K562 (cell line): ENCODE results near the gene FOXN1. TPM values are rescaled to one million over a fixed set of nuclear protein-coding genes. Genes with fewer than 3 reads are reported as not detected.

Experiments used
- ATAC-seq: fragments of 200-7000 bp; cut with Tn5 transposase; 3 replicates; pipeline ENCODE4 v1.9.1; 2020; ENCODE audit warnings: moderate library complexity
- BruUV-seq: library from RNA; stranded (reverse); fragments of 400-500 nt; replicated peaks from 2 replicates; lab custom pipeline; 2021; lab: Mats Ljungman, UMichigan
- CTCF ChIA-PET: fragments of 300-600 bp; formaldehyde crosslinking; extraction: SDS; loops from one replicate; lab custom pipeline; 2021; ENCODE audit warnings: low intra/inter-chr PET ratio; lab: Yijun Ruan, JAX
- POLR2A ChIA-PET: fragments of 300-600, 350-650 bp; sonication (Branson Sonifier 250); formaldehyde crosslinking; extraction: SDS; loops from one replicate; lab custom pipeline; 2021; ENCODE audit warnings: antibody characterized with exemption, inconsistent platforms; lab: Yijun Ruan, JAX
- DNase-seq, 4 experiments: peaks; one replicate each; pipeline versions ENCODE4 v3.0.0 to v3.0.0-alpha.2; 2011 to 2018; ENCODE audit warnings: low spot score in 3 of 4, mixed read lengths in 3 of 4; ENCODE audit errors: extremely low read depth in 1 of 4
- FAIRE-seq: peaks from 2 replicates; lab custom pipeline; 2011; peaks lifted over from hg19 to GRCh38; lab: Jason Lieb, UNC
- H2AFZ ChIP-seq: 2 replicates; pipeline ENCODE4 v1.6.0; 2011; ENCODE audit warnings: low read depth, low read length, control low read depth, inconsistent platforms
- H3K27ac ChIP-seq: fragments of 200-600 bp; 3 replicates; pipeline ENCODE4 v1.8.0; 2011; ENCODE audit warnings: low read depth, mild to moderate bottlenecking, control low read depth, inconsistent platforms, low read length, moderate library complexity, mixed read lengths; ENCODE audit errors: extremely low read depth
- H3K27me3 ChIP-seq, 2 experiments: fragments of 300-600 bp in 1 of 2; 2 replicates in 1 of 2; 3 replicates in 1 of 2; pipeline versions ENCODE4 v1.6.0 to v1.8.0; 2011; ENCODE audit warnings: inconsistent platforms in 2 of 2, low read length in 2 of 2, mild to moderate bottlenecking in 1 of 2, mixed read lengths in 1 of 2, moderate library complexity in 1 of 2; ENCODE audit not compliant: control insufficient read depth in 2 of 2, insufficient read depth in 2 of 2
- H3K36me3 ChIP-seq: fragments of 300-600 bp; 3 replicates; pipeline ENCODE4 v1.8.0; 2011; ENCODE audit warnings: mild to moderate bottlenecking, low read length, inconsistent platforms; ENCODE audit not compliant: control insufficient read depth, insufficient read depth
- H3K4me1 ChIP-seq, 2 experiments: fragments of 200-600 bp in 1 of 2; replicated peaks in 1 of 2; 2 replicates in 1 of 2; 3 replicates in 1 of 2; pipeline versions ENCODE4 v1.5.1 to v1.8.0; 2011; ENCODE audit warnings: inconsistent platforms in 2 of 2, low read length in 2 of 2, mild to moderate bottlenecking in 1 of 2, mixed read lengths in 1 of 2, moderate library complexity in 1 of 2; ENCODE audit not compliant: control insufficient read depth in 2 of 2, insufficient read depth in 2 of 2
- H3K4me2 ChIP-seq: 2 replicates; pipeline ENCODE4 v1.6.1; 2011; ENCODE audit warnings: low read length, control low read depth, inconsistent platforms, mixed read lengths; ENCODE audit not compliant: insufficient read depth
- H3K4me3 ChIP-seq: fragments of 200-600 bp; sonication (generic), shearing (Covaris generic); 2 replicates; pipeline ENCODE4 v1.5.1; 2016; ENCODE audit warnings: control low read depth, inconsistent platforms
- H3K79me2 ChIP-seq: fragments of 200-600 bp; 3 replicates; pipeline ENCODE4 v1.8.0; 2011; ENCODE audit warnings: low read length, inconsistent platforms; ENCODE audit not compliant: control insufficient read depth, insufficient read depth
- H3K9ac ChIP-seq, 2 experiments: 2 replicates each; pipeline versions ENCODE4 v1.6.0 to v1.6.1; 2011; ENCODE audit warnings: low read depth in 2 of 2, low read length in 2 of 2, control low read depth in 1 of 2, inconsistent platforms in 1 of 2, mild to moderate bottlenecking in 1 of 2, mixed read lengths in 1 of 2; ENCODE audit not compliant: insufficient read depth in 1 of 2
- H3K9me1 ChIP-seq: one replicate; pipeline ENCODE4 v1.6.0; 2011; ENCODE audit warnings: inconsistent platforms, mild to moderate bottlenecking, low read length, moderate library complexity; ENCODE audit not compliant: control insufficient read depth, insufficient read depth
- H3K9me3 ChIP-seq: replicated peaks from 2 replicates; pipeline ENCODE4 v1.5.1; 2011; ENCODE audit warnings: low read depth, low read length, inconsistent platforms; ENCODE audit not compliant: control insufficient read depth, insufficient read depth
- H4K20me1 ChIP-seq: replicated peaks from 2 replicates; pipeline ENCODE4 v1.6.1; 2011; ENCODE audit warnings: low read length, inconsistent platforms, mixed read lengths; ENCODE audit not compliant: control insufficient read depth, insufficient read depth
- CHD1 ChIP-seq: fragments of 200-600 bp; sonication (generic); IDR thresholded peaks from one replicate; pipeline ENCODE4 v1.6.1; 2012; ENCODE audit warnings: mild to moderate bottlenecking, moderate library complexity, low read length, inconsistent platforms
- GATA2 ChIP-seq: sonication (generic); formaldehyde crosslinking; IDR thresholded peaks from 2 replicates; pipeline ENCODE4 v1.4.0; 2020; ENCODE audit warnings: mild to moderate bottlenecking, missing genetic modification reagents
- ILK ChIP-seq: fragments of 450-650 bp; IDR thresholded peaks from 2 replicates; pipeline ENCODE4 v1.6.1; 2016; ENCODE audit warnings: missing genetic modification characterization, low read depth, mild to moderate bottlenecking, missing compliant biosample characterization, moderate library complexity, borderline replicate concordance
- KLF6 ChIP-seq: fragments of 250-450 bp; sonication (Bioruptor Pico); IDR thresholded peaks from 2 replicates; pipeline ENCODE4 v1.4.0; 2020; ENCODE audit warnings: mild to moderate bottlenecking, moderate library complexity, borderline replicate concordance
- NCOA2 ChIP-seq, 2 experiments: fragments of 450-650 bp; IDR thresholded peaks; 2 replicates each; pipeline ENCODE4 v1.6.1; 2018; ENCODE audit warnings: mild to moderate bottlenecking in 2 of 2, moderate library complexity in 1 of 2; ENCODE audit not compliant: partially characterized antibody in 2 of 2
- POLR2AphosphoS5 ChIP-seq: IDR thresholded peaks from 2 replicates; pipeline ENCODE4 v1.6.1; 2011; ENCODE audit warnings: mild to moderate bottlenecking, low read depth, low read length, moderate library complexity; ENCODE audit not compliant: control insufficient read depth, insufficient read depth
- POLR2B ChIP-seq: fragments of 450-650 bp; IDR thresholded peaks from 2 replicates; pipeline ENCODE4 v1.6.1; 2018; ENCODE audit warnings: low read depth; ENCODE audit not compliant: partially characterized antibody
- RAD21 ChIP-seq, 2 experiments: fragments of 250-450 bp in 1 of 2; fragments of 450-650 bp in 1 of 2; sonication (Bioruptor Pico) in 1 of 2; formaldehyde crosslinking in 1 of 2; IDR thresholded peaks in 1 of 2; conservative IDR thresholded peaks in 1 of 2; 2 replicates each; pipeline versions ENCODE4 v1.4.0 to v1.8.0; 2020 to 2022; ENCODE audit warnings: mild to moderate bottlenecking in 2 of 2, moderate library complexity in 1 of 2
- SIRT6 ChIP-seq: IDR thresholded peaks from one replicate; pipeline ENCODE4 v1.6.1; 2012; ENCODE audit warnings: low read depth, mild to moderate bottlenecking, control low read depth, inconsistent platforms, low read length, moderate library complexity
- SP2 ChIP-seq: IDR thresholded peaks from 2 replicates; pipeline ENCODE4 v1.6.1; 2011; ENCODE audit warnings: mild to moderate bottlenecking, low read depth, low read length, moderate library complexity; ENCODE audit not compliant: poor library complexity, severe bottlenecking; ENCODE audit errors: extremely low read depth
- TFE3 ChIP-seq: fragments of 450-650 bp; formaldehyde crosslinking; IDR thresholded peaks from 2 replicates; pipeline ENCODE4 v1.4.0; 2020; ENCODE audit warnings: mild to moderate bottlenecking, mixed read lengths
- U2AF2 ChIP-seq: fragments of 200-400 bp; formaldehyde crosslinking; optimal IDR thresholded peaks from 2 replicates; pipeline ENCODE3; 2017; ENCODE audit warnings: low read depth, mild to moderate bottlenecking, low read length
- YBX1 ChIP-seq: fragments of 450-650 bp; IDR thresholded peaks from 2 replicates; pipeline ENCODE4 v1.7.1; 2016; ENCODE audit warnings: mild to moderate bottlenecking
- WGBS: fragments of 100-300 bp; shearing (Covaris generic); methylation state at CpG from one replicate; pipeline ENCODE4 v1.1.6; 2016; ENCODE audit warnings: low coverage, mixed read lengths; ENCODE audit not compliant: insufficient coverage; ENCODE audit errors: missing lambda C conversion rate; 5-methylcytosine and 5-hydroxymethylcytosine counted together
- in situ Hi-C: fragments of 300-500 bp; cut with MboI; formaldehyde crosslinking; loops from 4 replicates; pipeline ENCODE4 v1.15.0; 2018; ENCODE audit warnings: inconsistent platforms, mixed read lengths
- intact Hi-C: fragments of 100-400 bp; cut with micrococcal nuclease; formaldehyde crosslinking; loops from 2 replicates; pipeline ENCODE4 v1.14.2; 2022
- polyA plus RNA-seq, 8 experiments: library from polyadenylated mRNA; depleted of rRNA in 4 of 8; stranded (reverse) in 5 of 8; unstranded in 3 of 8; fragments of >200 nt; fragmentation: Nextera tagmentation in 2 of 8; fragmentation: Illumina TruSeq in 1 of 8; extraction: Ambion mirVana in 2 of 8; extraction: Trizol in 1 of 8; gene quantifications; 2 replicates each; pipeline versions ENCODE4 v1.2.1 to v1.2.3, GENCODE V29; 2011 to 2014; ENCODE audit warnings: inconsistent platforms in 1 of 8, missing spikeins in 1 of 8
- total RNA-seq, 7 experiments: library from RNA; depleted of rRNA in 6 of 7; stranded (reverse); fragments of >200 nt in 6 of 7; fragmentation: Illumina TruSeq in 2 of 7; extraction: Trizol in 2 of 7; gene quantifications; 2 replicates each; pipeline versions ENCODE4 v1.2.1 to v1.2.3, GENCODE V29; 2011 to 2021; ENCODE audit warnings: low replicate concordance in 1 of 7

FOXN1 gene
- total and polyA plus RNA-seq, 9 of the 15 experiments (the other 6 are each of a cell fraction or from before 2014, with no cell fraction given): not detected

- TF ChIP-seq TFE3 (no peak), CHD1 (no peak), GATA2 (CRISPR knock-in tag) (no peak), SP2 (no peak), ILK (tag) (no peak), KLF6 (CRISPR knock-in tag) (no peak), SIRT6 (no peak), YBX1 (no peak), POLR2AphosphoS5 (no peak), U2AF2 (no peak), RAD21 (CRISPR knock-in tag; conservative IDR thresholded peaks at IDR 0.05 in 1 of 2, IDR thresholded peaks at IDR 0.05 in 1 of 2) (no peak), NCOA2 (IDR thresholded peaks at IDR 0.05; ENCODE audit: partially characterized antibody in 2 of 2) (no peak), POLR2B (no peak)
- TF ChIP-seq, all 486 proteins: peak for 0
- Histone ChIP-seq H3K4me2 (no peak overlapping the region), H3K9ac (no peak overlapping the region), H3K27me3 (peaks cover 7 to 60% of the 10 kb centered on the region in 2 experiments; a peak in 4 of 5 replicates), H3K36me3 (no peaks in the 10 kb centered on the region), H3K79me2 (no peaks in the 10 kb centered on the region), H3K9me3 (no peaks in the 10 kb centered on the region), H3K27ac (no peak overlapping the region), H3K4me3 (no peak overlapping the region), H3K9me1 (no peaks in the 10 kb centered on the region), H3K4me1 (peaks cover 0 to 7% of the 10 kb centered on the region in 2 experiments; a peak in 4 of 5 replicates), H4K20me1 (peaks cover 4% of the 10 kb centered on the region; the same call in 1 of the 2 replicates), H2AFZ (no peak overlapping the region)
- in situ Hi-C loops (no loop called here), intact Hi-C loops (no loop called here)
- POLR2A ChIA-PET: interaction anchor here (0.7 kb wide), 1 partner anchor 65 kb away, joined by 4 read pairs; no protein-coding TSS in a partner anchor
- no peak for FAIRE-seq
- CTCF ChIA-PET: no interaction called here
- DNase-seq: no peak
- ATAC-seq: no peak
- no TSS peak for BruUV-seq
- WGBS: 0% methylated on average over 5 of the region's 5 CpGs
Observed at GRCh38 chr17:28480278-28480677, 25.9 kb upstream of the FOXN1 start.
